Kidney capillary endothelial cell (primary cell): ENCODE measurements around the gene TRPM2.
"Not testable (repeated sequence)": the region's sequence is repeated elsewhere in the genome, so short reads cannot be mapped to it uniquely, and the experiment has no call there.

Experiments used
- DNase-seq: peaks from one replicate; pipeline ENCODE4 v3.0.0-alpha.2; 2018; ENCODE audit warnings: low spot score

Gene TRPM2

DNA sequence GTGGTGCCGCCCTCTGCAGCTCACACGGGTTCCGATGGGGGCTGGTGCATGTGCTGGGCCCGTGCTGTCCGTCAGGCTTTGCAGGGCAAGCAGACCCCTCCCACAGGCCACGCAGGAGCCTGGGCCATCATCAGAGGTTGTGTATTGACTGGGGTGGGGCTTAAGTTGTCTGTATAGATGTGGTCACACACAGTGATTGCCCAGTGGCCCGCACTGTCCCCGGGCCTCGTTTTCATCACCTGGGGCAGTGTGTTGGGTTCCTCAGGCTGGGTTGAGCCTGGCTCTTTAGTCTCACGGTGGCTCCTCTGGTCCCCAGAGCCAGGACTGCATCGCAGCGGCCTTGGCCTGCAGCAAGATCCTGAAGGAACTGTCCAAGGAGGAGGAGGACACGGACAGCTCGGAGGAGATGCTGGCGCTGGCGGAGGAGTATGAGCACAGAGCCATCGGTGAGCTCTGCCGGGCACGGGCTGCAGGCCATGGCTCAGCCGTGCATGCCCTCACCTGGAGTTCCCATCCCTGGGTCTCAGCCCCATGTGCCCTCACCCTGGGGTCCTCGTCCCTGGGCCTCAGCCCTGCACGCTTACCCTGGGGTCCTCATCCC, 44.1 kb downstream of the TRPM2 start:
- no peak for DNase-seq

DNA sequence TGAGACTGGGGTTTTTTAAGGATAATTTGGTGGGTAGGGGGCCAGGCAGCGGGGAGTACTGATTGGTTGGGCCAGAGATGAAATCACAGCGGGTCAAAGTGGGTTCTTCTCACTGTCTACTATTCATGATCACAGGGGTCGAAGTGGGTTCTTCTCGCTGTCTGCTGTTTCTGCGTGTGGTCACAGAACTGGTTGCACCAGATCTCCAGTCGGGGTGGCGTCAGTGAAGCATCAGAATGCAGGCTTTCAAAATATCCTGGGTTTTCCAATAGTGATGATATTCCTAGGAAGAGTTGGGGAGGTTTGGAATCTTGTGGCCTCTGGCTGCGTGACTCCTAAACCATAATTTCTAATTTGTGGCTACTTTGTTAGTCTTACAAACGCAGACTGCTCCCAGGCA, 45.1 kb downstream of the TRPM2 start:
- DNase-seq = no peak

DNA sequence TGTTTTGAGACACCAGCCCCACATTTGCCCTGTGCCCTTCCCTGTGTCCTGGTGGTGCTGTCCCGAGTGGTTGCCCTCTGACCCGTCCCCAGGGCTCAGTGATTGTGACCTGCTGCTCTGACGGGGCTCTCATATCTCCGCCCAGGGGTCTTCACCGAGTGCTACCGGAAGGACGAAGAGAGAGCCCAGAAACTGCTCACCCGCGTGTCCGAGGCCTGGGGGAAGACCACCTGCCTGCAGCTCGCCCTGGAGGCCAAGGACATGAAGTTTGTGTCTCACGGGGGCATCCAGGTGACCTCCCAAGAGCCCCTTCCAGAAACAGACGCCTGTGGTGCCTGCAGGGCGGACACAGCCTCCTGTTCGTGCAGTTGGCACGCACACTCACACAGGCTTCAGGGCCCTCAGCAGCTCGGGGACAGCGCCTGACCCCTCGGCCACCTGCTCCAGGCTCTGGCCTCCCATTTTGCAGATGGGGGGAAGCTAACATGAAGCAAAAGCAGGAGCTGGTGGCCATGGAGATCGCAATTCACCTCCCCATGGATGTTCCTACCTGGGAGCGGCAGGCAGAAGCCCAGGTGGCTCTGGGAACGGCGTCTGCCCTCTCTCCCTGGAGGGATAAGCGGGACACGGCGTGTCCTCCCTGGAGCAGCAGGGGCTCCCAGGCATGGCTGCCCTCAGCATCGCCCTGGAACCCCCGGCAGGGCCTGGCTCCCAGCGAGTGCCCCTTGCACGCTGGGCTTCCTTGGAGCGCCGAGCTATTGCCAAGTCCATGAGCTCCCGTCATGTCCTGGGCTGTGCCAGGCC, 45.9 kb downstream of the TRPM2 start:
- DNase-seq = no peak

DNA sequence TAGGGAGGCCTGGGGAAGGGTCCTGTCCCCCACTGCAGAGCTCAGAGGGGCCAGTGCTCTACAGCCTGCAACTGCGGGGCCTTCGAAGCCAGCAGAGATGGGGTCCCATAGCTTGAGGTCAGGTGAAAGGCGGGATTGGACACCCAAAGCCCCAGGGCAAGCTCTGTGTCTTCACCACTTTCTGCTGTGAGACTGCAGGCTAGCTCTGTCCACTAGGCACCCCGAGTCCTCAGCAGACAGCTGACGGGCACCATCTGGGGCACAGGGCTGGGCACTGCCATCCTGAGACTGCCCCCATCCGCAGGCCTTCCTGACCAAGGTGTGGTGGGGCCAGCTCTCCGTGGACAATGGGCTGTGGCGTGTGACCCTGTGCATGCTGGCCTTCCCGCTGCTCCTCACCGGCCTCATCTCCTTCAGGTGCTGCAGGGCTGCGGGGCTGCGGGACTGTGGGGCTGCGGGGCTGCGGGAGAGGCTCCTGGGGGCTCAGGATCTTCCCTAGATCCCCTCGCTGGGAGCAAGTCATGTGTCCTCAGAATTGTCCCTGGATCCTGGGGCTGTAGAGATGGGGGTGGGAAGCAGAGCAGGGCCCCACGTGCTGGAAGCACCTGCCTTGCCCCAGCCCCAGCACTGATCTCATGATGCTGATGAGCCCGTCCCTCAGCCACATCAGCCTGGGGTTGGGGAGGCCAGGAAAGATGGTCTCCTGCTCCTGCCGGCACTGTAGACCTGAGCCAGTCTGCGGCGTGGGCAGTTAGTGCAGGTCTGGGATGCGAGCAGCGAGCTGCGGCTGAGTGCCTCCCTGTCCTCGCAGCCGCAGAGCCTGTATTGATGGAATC, 46.8 kb downstream of the TRPM2 start:
- no peak for DNase-seq

DNA sequence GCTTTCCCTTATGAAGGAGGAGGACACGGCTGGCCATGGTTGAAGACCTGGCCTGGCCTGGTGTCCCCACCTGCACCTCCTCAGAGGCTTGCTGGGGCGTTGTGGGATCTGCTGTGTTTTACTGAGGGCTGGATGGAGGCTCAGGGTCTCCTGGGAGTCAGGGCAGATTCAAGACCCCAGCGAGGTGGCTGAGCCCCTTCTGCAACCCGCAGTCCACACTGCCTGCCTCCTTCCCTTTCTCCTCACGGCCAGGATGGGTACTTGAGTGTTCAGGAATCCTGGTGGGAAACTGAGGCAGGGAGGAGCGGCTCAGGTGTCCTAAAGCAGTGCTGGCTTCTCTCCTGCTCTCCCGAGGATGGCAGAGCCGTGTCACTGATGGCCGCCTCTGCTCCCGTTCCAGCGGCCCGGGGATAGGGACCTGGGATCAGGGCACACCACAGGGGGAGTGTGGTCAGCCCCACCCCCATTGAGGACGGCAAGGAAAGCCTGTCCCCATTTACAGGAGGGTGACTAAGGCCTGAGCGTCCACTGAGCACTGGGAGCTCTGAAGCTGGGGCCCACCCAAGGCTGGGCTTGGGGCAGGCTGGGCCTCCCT, 47.5 kb downstream of the TRPM2 start:
- no peak for DNase-seq

DNA sequence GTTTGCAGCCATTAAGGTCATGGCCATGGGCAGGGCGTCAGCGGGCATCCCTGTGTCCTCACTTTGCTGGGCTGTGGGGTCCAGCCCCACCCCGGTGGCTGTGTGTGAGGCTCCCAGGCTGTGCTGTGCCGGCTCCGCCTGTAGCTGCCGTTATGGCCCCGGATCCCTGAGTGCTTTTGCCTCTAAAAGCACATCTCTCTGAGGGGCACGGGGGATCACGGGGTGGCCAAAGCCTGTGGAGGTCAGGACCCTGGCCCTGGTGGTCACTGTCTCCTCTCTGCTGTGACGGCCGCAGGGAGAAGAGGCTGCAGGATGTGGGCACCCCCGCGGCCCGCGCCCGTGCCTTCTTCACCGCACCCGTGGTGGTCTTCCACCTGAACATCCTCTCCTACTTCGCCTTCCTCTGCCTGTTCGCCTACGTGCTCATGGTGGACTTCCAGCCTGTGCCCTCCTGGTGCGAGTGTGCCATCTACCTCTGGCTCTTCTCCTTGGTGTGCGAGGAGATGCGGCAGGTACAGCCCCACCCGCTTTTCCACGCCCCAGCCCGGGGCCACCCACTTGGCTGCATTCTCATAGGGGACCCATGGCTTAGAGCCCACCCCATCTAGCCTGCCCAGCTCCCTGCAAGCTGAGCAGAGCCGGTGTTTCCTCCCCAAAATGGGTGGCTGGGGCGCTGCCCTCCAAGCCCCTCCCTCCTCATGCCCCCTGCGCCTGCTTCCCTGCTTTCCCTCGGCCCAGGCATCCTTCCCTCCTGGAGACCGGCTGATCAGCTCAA, 48.2 kb downstream of the TRPM2 start:
- DNase-seq = no peak

DNA sequence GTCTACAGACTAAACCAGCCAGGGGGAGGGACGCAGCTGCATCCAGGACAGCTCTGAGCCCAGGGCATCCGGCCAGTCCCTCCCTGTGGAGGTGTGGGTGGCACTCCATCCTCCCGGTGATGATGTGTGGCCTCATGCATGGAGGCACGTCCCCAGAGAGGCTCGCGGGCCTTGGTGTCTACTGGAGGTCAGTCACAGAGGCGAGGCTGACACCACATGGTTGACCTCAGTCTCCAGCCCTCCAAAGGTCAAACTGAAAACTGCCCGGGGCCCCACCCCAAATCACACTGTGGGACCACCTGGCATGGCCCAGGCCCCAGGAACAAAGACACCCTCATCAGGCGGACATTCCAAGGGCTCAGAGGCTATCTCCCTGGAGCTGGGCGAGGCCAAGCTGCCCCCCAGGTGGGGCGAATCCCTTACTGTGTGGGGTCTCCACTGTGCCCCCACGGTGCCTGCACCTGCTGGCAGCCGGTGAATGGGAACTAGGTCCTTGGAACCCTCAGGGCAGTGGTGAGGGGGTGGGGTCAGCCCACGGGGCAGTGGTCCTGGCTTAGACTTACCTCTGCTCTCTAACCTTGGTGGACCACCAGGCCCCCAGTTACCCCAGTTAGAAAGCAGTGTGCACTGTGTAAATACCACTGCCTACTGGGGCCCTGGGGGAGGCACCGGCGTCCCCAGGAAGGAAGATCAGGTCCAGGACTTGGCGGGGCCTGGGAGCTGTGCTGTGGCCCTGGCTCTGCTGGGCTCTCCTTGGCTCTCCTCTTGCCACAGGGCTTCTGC, 49.1 kb downstream of the TRPM2 start:
- DNase-seq = no peak

DNA sequence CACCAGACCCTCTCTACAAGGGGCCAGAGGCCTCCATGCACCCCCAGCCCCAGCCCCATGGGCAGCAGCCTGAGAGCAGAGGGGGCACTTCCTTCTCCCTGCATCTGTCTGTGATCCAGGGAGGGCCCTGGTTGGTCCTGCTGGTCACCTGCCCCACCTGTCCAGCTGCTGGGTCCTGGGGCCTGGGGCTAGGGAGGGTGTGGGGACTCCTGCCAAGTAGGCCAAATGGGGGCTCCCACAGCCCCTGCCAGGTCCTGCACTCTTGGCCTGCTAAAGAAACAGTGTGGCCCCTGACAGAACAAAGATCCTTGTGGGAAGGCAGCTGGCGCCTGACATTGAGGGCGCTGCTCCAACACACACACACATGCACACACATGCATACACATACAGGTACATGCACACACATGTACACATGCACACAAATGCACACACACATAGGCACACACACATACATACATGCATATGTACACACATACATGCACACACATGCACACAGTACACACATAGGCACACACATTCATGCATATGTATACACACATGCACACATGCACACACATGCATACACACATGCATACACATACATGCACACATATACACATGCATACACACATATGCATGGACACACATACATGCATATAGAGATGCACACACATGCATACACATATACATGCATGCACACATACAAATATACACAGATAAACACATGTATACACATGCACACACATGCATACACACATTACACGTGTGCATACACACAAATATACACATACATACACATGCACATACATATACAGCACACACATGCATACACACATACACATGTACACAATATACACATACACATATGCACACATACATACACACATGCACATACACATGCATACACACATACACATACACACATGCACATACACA, 49.9 kb downstream of the TRPM2 start:
- DNase-seq = no peak

DNA sequence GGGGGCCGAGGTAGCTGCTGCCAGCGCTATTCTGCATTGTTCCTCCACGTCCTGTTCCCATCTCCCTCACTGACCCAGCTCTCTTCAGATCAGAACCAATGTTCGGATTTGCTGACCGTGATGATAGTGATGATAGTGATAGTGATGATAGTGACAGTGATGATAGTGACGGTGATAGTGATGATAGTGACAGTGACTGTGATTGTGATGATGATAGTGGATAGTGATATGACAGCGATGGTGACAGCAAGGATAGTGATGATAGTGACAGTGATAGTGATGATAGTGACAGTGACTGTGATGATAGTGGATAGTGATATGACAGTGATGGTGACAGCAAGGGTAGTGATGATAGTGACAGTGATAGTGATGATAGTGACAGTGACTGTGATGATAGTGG, 51.1 kb downstream of the TRPM2 start:
- DNase-seq = not testable (repeated sequence)

DNA sequence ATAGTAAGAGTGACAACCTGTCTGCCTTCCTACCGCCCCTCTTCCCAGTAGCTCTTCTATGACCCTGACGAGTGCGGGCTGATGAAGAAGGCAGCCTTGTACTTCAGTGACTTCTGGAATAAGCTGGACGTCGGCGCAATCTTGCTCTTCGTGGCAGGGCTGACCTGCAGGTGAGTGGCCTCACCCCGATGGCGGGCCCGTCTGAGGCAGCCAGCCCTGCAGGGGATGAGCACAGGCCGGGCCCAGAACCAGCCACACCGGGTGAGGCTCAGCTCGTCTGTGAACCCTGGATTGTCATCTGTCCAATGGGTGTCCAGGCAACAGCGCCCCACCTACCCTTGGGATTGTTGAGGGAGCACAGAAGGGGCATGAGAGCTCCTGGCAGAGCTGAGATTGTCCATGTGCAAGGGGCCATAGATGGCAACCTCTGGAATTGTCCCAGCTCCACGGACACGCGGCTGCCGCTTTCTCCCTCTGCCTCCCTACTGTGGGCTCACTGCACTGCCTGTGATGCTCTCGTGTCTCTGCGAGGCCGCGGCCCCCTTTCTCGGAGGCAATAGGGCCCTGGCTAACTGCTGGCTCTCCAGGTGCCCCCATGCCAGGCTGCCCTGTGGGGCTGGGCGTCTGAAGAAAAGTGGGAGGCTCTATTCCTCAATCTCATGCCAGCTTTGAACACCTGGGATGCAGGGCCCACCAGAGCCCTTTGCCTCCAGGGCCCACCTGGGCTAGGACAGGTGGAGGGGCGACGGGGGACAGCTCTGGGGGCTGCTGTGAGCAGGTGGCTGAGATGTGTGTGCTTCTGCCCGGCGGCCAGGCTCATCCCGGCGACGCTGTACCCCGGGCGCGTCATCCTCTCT, 51.9 kb downstream of the TRPM2 start:
- no peak for DNase-seq

DNA sequence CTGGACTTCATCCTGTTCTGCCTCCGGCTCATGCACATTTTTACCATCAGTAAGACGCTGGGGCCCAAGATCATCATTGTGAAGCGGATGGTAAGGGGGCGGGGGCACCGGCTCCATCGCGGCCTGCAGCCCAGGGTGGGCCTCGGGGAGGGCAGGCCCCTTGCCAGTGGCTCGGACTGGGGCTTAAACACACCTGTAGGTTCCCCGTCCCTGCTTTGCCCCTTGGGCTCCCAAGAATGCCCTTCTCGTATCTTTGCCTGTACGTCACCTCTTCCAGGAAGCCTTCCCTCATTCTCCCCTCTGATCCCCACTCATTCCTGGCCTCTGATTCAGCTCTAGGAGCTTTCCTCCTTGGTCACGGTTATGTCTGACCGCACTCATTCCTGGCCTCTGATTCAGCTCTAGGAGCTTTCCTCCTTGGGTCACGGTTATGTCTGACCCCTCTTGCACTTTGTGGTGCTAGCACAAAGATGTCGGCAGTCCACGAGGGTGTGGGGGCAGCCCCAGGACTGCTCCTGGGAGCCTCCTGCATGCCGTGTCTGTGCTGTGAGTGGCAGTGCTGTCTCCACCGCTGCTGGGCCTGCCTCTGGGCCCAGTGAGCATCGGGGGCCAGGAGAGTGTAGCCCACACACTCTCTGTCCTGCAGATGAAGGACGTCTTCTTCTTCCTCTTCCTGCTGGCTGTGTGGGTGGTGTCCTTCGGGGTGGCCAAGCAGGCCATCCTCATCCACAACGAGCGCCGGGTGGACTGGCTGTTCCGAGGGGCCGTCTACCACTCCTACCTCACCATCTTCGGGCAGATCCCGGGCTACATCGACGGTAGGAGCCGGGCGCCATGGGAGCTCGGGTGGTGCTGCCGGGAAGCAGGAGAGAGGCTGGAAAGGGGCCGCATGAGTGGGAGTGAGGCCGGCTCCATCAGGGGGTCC, 52.8 kb downstream of the TRPM2 start:
- DNase-seq = no peak

DNA sequence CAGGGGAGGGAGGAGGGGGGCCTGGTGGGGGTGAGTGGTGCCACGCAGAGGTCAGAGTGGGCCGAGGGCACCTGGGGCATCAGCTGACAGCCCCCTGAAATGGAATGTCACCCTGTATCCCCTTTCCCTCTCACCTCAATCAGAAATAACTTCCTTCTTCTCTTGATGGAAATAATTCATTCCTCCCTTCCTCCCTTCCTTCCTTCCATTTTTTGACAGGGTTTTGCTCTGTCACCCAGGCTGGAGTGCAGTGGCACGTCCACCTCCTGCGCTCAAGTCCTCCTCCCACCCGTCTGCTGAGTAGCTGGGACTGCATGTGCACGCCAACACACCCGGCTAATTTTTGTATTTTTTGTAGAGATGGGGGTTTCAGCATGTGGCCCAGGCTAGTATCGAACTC, 53.5 kb downstream of the TRPM2 start:
- no peak for DNase-seq

DNA sequence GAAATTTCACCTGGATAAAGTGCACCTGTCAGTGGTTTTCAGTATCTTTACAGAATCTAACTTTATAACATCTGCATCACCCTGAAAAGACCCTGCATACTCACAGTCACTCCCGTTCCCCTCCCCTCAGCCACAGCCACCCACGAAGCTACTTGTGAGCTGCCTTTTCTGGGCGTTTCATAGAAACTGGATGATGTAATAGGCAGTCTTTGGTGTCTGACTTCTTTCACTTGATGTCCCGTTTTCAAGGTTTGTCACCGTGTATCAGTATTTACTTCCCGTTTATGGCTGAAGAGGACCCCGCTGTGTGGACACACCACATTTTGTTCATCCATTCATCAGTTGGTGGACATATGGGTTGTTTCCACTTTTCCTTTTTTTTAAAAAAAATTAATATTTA, 54.1 kb downstream of the TRPM2 start:
- no peak for DNase-seq

DNA sequence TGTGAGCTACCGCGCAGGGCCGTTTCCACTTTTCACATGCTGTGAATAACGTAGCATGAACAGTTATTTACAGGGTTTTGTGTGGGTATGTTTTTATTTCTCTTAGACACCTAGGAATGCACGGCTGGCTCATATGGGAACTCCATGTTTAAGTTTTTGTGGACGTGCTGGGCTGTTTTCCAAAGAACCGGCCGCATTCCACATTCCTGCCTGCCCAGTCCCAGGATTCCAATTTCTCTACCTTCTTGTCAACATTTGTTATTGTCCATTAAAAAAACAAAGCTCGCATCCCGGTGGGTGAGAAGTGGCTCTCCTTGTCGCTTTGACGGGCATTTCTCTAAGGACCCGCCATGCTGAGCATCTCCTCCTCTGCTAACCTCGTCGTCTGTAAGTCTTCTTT, 54.8 kb downstream of the TRPM2 start:
- DNase-seq = no peak

DNA sequence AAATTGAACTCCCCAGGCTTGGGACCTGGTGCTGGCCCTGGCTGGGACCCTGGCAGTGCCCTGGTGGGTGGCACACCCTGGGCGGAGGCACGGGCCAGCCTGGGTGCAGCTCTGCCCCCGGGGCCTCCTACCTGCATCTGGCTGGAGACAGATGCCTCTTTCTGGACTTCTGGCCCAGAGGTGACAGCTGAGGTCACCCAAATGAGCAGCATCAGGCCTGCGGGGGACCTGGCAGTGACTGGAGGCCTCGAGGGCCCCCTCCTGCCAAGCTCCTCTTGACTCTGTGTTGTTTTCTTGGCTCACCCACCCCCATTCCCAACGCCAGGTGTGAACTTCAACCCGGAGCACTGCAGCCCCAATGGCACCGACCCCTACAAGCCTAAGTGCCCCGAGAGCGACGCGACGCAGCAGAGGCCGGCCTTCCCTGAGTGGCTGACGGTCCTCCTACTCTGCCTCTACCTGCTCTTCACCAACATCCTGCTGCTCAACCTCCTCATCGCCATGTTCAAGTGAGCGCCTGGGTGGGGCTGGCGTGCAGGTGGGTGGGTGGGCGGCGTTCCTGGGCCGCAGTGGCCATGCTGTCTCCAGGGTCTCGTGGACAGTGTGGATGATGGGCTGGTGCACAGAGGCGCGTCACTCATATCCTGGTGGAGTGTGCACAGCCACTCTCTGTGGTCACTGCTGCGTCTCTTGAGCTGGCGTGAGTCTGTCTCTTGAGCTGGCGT, 60.3 kb downstream of the TRPM2 start:
- no peak for DNase-seq

DNA sequence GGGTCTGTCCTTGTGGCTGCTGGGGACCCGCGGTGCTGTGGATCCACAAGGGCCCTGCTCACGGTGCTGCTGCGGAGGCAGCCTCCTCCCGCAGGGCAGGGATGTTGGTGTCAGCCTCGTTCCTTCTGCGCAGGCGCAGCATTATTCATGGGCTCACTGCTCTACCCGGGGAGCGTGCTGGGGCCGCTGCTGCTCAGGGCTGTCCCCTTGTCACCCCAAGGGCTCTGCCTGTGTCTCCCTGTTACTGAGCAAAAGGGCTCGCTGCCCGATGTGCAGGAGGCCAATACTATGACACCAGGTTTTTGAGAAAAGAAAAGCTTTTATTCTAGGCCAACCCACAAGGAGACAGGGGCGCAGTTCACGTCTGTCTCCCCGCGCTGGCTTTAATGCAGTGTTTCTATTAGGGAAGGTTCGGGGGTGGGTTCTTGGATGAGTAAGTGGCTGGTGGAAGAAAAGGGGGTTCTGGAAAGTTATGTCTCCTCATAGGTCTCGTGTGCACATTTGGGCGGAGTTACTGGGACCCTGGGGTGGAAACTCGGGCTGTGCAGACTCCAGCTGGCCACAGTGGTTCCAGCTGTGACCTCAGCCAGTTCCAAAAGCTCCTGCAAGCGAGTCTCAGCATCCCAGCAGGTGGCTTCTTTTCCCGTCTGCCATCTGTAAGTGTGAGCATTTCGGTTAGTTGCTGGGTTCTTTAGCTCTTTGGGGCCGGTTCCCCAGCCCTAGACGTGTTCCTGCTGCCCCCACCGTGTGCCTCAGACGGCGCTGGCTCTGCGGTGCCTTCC, 61.1 kb downstream of the TRPM2 start:
- no peak for DNase-seq
